Tibial nerve (tissue), 4 donors: ENCODE measurements around the gene NKX1-2.

Experiments
- EP300 ChIP-seq, 2 donors: sonication (generic); formaldehyde crosslinking; IDR thresholded peaks; one replicate each; pipeline ENCODE4 v1.6.1; 2017; ENCODE audit warnings: antibody characterized with exemption in 2 of 2, mild to moderate bottlenecking in 1 of 2
- TF ChIP-seq, protein P1 (sequence below), 5 experiments: fragments of 200-600 bp in 3 of 5; fragments of 450-650 bp in 2 of 5; sonication (generic) in 3 of 5; IDR thresholded peaks; one replicate each; pipeline ENCODE4 v1.5.1; 2016 to 2019; ENCODE audit warnings: antibody characterized with exemption in 5 of 5, mild to moderate bottlenecking in 3 of 5, moderate library complexity in 2 of 5

DNA sequence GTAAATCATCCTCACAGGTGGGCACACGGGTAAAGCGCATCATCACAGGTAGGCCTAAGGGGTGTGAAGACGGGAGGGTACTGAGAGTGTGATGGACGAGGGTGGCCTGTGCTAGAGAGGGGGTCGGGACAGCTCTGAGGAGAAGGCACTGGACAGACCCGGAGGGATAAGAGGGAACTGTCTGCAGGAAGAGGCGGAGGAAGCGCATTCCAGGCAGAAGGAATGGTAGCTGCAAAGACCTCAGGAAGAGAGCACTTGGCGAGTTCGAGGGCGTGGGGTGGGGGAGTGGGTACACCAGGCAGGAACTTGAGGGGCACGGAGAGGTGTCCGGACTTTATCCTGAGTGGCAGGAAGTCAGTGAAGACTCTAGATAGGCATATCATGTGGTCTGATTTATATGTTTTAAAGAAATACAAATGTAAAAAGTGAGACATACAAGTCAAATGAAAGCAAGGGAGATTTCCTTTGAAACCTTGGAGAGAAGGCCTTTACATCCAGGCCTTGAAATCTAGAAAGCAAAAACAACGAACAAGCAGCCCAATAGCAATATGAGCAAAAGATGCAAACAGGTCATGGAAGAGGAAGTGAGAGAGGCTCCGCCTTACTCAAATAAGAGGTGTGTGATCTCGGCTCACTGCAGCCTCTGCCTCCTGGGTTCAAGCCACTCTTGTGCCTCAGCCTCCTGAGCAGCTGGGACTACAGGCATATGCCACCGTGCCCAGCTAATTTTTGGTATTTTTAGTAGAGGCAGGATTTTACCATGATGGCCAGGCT lies 15.4 kb upstream of the NKX1-2 start:
- no peak for TF ChIP-seq EP300 (IDR thresholded peaks at IDR 0.05)
- TF ChIP-seq, protein P1, sequence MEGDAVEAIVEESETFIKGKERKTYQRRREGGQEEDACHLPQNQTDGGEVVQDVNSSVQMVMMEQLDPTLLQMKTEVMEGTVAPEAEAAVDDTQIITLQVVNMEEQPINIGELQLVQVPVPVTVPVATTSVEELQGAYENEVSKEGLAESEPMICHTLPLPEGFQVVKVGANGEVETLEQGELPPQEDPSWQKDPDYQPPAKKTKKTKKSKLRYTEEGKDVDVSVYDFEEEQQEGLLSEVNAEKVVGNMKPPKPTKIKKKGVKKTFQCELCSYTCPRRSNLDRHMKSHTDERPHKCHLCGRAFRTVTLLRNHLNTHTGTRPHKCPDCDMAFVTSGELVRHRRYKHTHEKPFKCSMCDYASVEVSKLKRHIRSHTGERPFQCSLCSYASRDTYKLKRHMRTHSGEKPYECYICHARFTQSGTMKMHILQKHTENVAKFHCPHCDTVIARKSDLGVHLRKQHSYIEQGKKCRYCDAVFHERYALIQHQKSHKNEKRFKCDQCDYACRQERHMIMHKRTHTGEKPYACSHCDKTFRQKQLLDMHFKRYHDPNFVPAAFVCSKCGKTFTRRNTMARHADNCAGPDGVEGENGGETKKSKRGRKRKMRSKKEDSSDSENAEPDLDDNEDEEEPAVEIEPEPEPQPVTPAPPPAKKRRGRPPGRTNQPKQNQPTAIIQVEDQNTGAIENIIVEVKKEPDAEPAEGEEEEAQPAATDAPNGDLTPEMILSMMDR (IDR thresholded peaks at IDR 0.05): no peak
